Measurements from ENCODE around the gene ZNF561. TPM values are rescaled to one million over a fixed set of nuclear protein-coding genes. Genes with fewer than 3 reads are reported as not detected.

The ZNF561 gene
- total and polyA plus RNA-seq, 9 of the 15 experiments (the other 6 are each of a cell fraction or from before 2014, with no cell fraction given): 13.9 to 34.9 (median 23.6) TPM

- TF ChIP-seq CXXC5 (CRISPR knock-in tag; IDR thresholded peaks at IDR 0.05): peak; percentile 76
- TF ChIP-seq ZNF77 (CRISPR knock-in tag; IDR thresholded peaks at IDR 0.05): no peak
- TF ChIP-seq E2F1 (CRISPR knock-in tag; IDR thresholded peaks at IDR 0.05): no peak
- TF ChIP-seq, protein P1, sequence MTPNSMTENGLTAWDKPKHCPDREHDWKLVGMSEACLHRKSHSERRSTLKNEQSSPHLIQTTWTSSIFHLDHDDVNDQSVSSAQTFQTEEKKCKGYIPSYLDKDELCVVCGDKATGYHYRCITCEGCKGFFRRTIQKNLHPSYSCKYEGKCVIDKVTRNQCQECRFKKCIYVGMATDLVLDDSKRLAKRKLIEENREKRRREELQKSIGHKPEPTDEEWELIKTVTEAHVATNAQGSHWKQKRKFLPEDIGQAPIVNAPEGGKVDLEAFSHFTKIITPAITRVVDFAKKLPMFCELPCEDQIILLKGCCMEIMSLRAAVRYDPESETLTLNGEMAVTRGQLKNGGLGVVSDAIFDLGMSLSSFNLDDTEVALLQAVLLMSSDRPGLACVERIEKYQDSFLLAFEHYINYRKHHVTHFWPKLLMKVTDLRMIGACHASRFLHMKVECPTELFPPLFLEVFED (CRISPR knock-in tag; conservative IDR thresholded peaks at IDR 0.05): no peak
- TF ChIP-seq NFE2 (IDR thresholded peaks at IDR 0.05; ENCODE audit: low read depth): no peak
- peak in 1 of 2 experiments; percentile 99; a peak in 2 of 4 replicates for TF ChIP-seq TRIM24 (IDR thresholded peaks at IDR 0.05)
- TF ChIP-seq SMARCC2 (IDR thresholded peaks at IDR 0.05; ENCODE audit: low read depth): no peak
- TF ChIP-seq POLR2A (conservative IDR thresholded peaks at IDR 0.05): peak; percentile 89
- peak; percentile 58 for TF ChIP-seq TBP (optimal IDR thresholded peaks at IDR 0.05; ENCODE audit: low read depth, low read length)
- TF ChIP-seq MEF2A (IDR thresholded peaks at IDR 0.05; ENCODE audit: control insufficient read depth, low read depth, low read length): no peak
- TF ChIP-seq ILF3 (IDR thresholded peaks at IDR 0.05; ENCODE audit: borderline replicate concordance): no peak
- no peak for TF ChIP-seq ZNF586 (CRISPR knock-in tag; conservative IDR thresholded peaks at IDR 0.05)
- 0 out of 2 replicates have a peak, but pooled peaks have one; percentile 43 for TF ChIP-seq ZNF445 (CRISPR knock-in tag; IDR thresholded peaks at IDR 0.05; ENCODE audit: low read depth)
- peak; percentile 39; the same call in 1 of the 2 replicates for TF ChIP-seq ELF4 (CRISPR knock-in tag; IDR thresholded peaks at IDR 0.05)
- TF ChIP-seq, protein P2, sequence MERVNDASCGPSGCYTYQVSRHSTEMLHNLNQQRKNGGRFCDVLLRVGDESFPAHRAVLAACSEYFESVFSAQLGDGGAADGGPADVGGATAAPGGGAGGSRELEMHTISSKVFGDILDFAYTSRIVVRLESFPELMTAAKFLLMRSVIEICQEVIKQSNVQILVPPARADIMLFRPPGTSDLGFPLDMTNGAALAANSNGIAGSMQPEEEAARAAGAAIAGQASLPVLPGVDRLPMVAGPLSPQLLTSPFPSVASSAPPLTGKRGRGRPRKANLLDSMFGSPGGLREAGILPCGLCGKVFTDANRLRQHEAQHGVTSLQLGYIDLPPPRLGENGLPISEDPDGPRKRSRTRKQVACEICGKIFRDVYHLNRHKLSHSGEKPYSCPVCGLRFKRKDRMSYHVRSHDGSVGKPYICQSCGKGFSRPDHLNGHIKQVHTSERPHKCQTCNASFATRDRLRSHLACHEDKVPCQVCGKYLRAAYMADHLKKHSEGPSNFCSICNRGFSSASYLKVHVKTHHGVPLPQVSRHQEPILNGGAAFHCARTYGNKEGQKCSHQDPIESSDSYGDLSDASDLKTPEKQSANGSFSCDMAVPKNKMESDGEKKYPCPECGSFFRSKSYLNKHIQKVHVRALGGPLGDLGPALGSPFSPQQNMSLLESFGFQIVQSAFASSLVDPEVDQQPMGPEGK (CRISPR knock-in tag; IDR thresholded peaks at IDR 0.05; ENCODE audit: borderline replicate concordance): 0 out of 2 replicates have a peak, but pooled peaks have one; percentile 2
- no peak for TF ChIP-seq SNRNP70 (optimal IDR thresholded peaks at IDR 0.05; ENCODE audit: low read depth, low read length)
- no peak for TF ChIP-seq ZNF589 (CRISPR knock-in tag; IDR thresholded peaks at IDR 0.05; ENCODE audit: low read depth)
- no peak for TF ChIP-seq ZNF830 (CRISPR knock-in tag; IDR thresholded peaks at IDR 0.05)
- TF ChIP-seq HMGN3 (IDR thresholded peaks at IDR 0.05; ENCODE audit: borderline replicate concordance, extremely low read depth, insufficient read length, low read depth, low read length): peak; percentile 38
- peak; percentile 92 for TF ChIP-seq KDM5B (IDR thresholded peaks at IDR 0.05; ENCODE audit: insufficient replicate concordance, low read depth, low read length)
- no peak for TF ChIP-seq FOXJ2 (tag; IDR thresholded peaks at IDR 0.05)
Observed at GRCh38 chr19:9621156-9622037, at the start of gene ZNF561 (continued).

Data from K562 (cell line).